SK-N-SH (cell line): ENCODE results near the gene SLC1A2. TPM values are rescaled to one million over a fixed set of nuclear protein-coding genes. Genes with fewer than 3 reads are reported as not detected.

Experiments used
- CTCF ChIA-PET: fragments of 300-600, 350-600 bp; formaldehyde crosslinking; extraction: SDS; loops from one replicate; lab custom pipeline; 2021; lab: Yijun Ruan, JAX
- POLR2A ChIA-PET: fragments of 350-600 bp; sonication (Branson Sonifier 250); formaldehyde crosslinking; extraction: SDS; loops from one replicate; lab custom pipeline; 2020; ENCODE audit warnings: antibody characterized with exemption, inconsistent platforms; lab: Yijun Ruan, JAX
- DNase-seq: peaks from one replicate; pipeline ENCODE4 v3.0.0; 2012
- H2AFZ ChIP-seq: fragments of 200-600 bp; sonication (generic); 2 replicates; pipeline ENCODE4 v1.8.1; 2016; ENCODE audit warnings: antibody characterized with exemption, mild to moderate bottlenecking, low read depth
- H3F3A ChIP-seq: fragments of 200-600 bp; sonication (generic); replicated peaks from 2 replicates; pipeline ENCODE3; 2016; ENCODE audit warnings: antibody characterized with exemption, mild to moderate bottlenecking; ENCODE audit not compliant: insufficient read depth
- H3K27ac ChIP-seq, 2 experiments: fragments of 200-500 bp in 1 of 2; fragments of 200-600 bp in 1 of 2; sonication (Bioruptor generic) in 1 of 2; sonication (generic), shearing (Covaris generic) in 1 of 2; 2 replicates each; pipeline versions ENCODE4 v1.5.1 to v1.6.1; 2014 to 2016; ENCODE audit warnings: low read depth in 2 of 2, inconsistent platforms in 1 of 2, low read length in 1 of 2, mild to moderate bottlenecking in 1 of 2, mixed read lengths in 1 of 2
- H3K27me3 ChIP-seq: fragments of 200-600 bp; sonication (generic), shearing (Covaris generic); 2 replicates; pipeline ENCODE4 v1.6.1; 2016; ENCODE audit warnings: mixed run types; ENCODE audit not compliant: insufficient read depth
- H3K36me3 ChIP-seq, 2 experiments: fragments of 200-500 bp in 1 of 2; fragments of 200-600 bp in 1 of 2; sonication (Bioruptor generic) in 1 of 2; sonication (generic) in 1 of 2; replicated peaks in 1 of 2; 2 replicates each; pipeline versions ENCODE3 to v1.5.1; 2014 to 2016; ENCODE audit warnings: low read length in 1 of 2, mild to moderate bottlenecking in 1 of 2; ENCODE audit not compliant: insufficient read depth in 2 of 2, control insufficient read depth in 1 of 2
- H3K4me1 ChIP-seq, 2 experiments: fragments of 200-500 bp in 1 of 2; fragments of 200-600 bp in 1 of 2; sonication (Bioruptor generic) in 1 of 2; sonication (generic), shearing (Covaris generic) in 1 of 2; 2 replicates each; pipeline versions ENCODE4 v1.5.1 to v1.6.1; 2014 to 2016; ENCODE audit warnings: low read depth in 1 of 2, low read length in 1 of 2, mixed run types in 1 of 2; ENCODE audit not compliant: insufficient read depth in 2 of 2, control insufficient read depth in 1 of 2
- H3K4me2 ChIP-seq: fragments of 200-600 bp; sonication (generic), shearing (Covaris generic); 2 replicates; pipeline ENCODE4 v1.6.1; 2017; ENCODE audit warnings: mixed run types
- H3K4me3 ChIP-seq, 2 experiments: fragments of 200-500 bp in 1 of 2; fragments of 200-600 bp in 1 of 2; sonication (Bioruptor generic) in 1 of 2; sonication (generic), shearing (Covaris generic) in 1 of 2; 2 replicates each; pipeline versions ENCODE4 v1.5.1 to v1.8.1; 2014 to 2016; ENCODE audit warnings: low read depth in 2 of 2, inconsistent platforms in 1 of 2, low read length in 1 of 2, mild to moderate bottlenecking in 1 of 2, mixed read lengths in 1 of 2, moderate library complexity in 1 of 2
- H3K79me2 ChIP-seq: fragments of 200-600 bp; sonication (generic); 2 replicates; pipeline ENCODE4 v1.8.1; 2017; ENCODE audit warnings: mild to moderate bottlenecking; ENCODE audit not compliant: insufficient read depth
- H3K9ac ChIP-seq: fragments of 200-600 bp; sonication (generic); 2 replicates; pipeline ENCODE4 v1.6.1; 2017; ENCODE audit warnings: mixed run types
- H3K9me2 ChIP-seq: fragments of 200-600 bp; sonication (generic); 2 replicates; pipeline ENCODE4 v1.6.1; 2017; ENCODE audit warnings: mixed run types
- H3K9me3 ChIP-seq: fragments of 200-600 bp; sonication (generic); 2 replicates; pipeline ENCODE4 v1.6.1; 2017; ENCODE audit warnings: mixed run types, mild to moderate bottlenecking, moderate library complexity
- H4K20me1 ChIP-seq: fragments of 200-600 bp; sonication (generic); 2 replicates; pipeline ENCODE4 v1.6.1; 2017; ENCODE audit warnings: mild to moderate bottlenecking, mixed run types; ENCODE audit not compliant: insufficient read depth
- CHD2 ChIP-seq: fragments of 150-350 bp; IDR thresholded peaks from 2 replicates; pipeline ENCODE4 v1.6.1; 2018; ENCODE audit warnings: low read length; ENCODE audit not compliant: partially characterized antibody
- FOSL2 ChIP-seq: IDR thresholded peaks from 2 replicates; pipeline ENCODE4 v1.4.0; 2012; ENCODE audit warnings: low read depth, mild to moderate bottlenecking, moderate library complexity, borderline replicate concordance
- FOXJ3 ChIP-seq: sonication (generic); formaldehyde crosslinking; IDR thresholded peaks from 2 replicates; pipeline ENCODE4 v1.5.1; 2020; ENCODE audit warnings: mild to moderate bottlenecking, missing genetic modification reagents
- FOXM1 ChIP-seq: IDR thresholded peaks from 2 replicates; pipeline ENCODE4 v1.4.0; 2012; ENCODE audit warnings: low read depth, mild to moderate bottlenecking
- GABPA ChIP-seq: IDR thresholded peaks from 2 replicates; pipeline ENCODE4 v1.4.0; 2012; ENCODE audit warnings: low read depth, mild to moderate bottlenecking
- NFIC ChIP-seq: IDR thresholded peaks from 2 replicates; pipeline ENCODE4 v1.4.0; 2012; ENCODE audit warnings: borderline replicate concordance
- POLR2AphosphoS5 ChIP-seq: IDR thresholded peaks from 2 replicates; pipeline ENCODE4 v1.6.1; 2012; ENCODE audit warnings: low read depth, low read length
- RFX5 ChIP-seq: IDR thresholded peaks from 2 replicates; pipeline ENCODE4 v1.6.1; 2012; ENCODE audit warnings: mild to moderate bottlenecking, improper control_type of control experiment, low read length
- SIN3A ChIP-seq: IDR thresholded peaks from 2 replicates; pipeline ENCODE4 v1.6.1; 2012; ENCODE audit warnings: low read depth, mild to moderate bottlenecking, low read length, moderate library complexity, borderline replicate concordance
- SMC3 ChIP-seq: IDR thresholded peaks from 2 replicates; pipeline ENCODE4 v1.6.1; 2012; ENCODE audit warnings: low read depth, low read length, improper control_type of control experiment
- TAF1 ChIP-seq: IDR thresholded peaks from 2 replicates; pipeline ENCODE4 v1.6.1; 2012; ENCODE audit warnings: low read depth, mild to moderate bottlenecking, low read length, moderate library complexity, borderline replicate concordance
- TEAD4 ChIP-seq: IDR thresholded peaks from 2 replicates; pipeline ENCODE4 v1.4.0; 2012; ENCODE audit warnings: mild to moderate bottlenecking, borderline replicate concordance; ENCODE audit not compliant: insufficient read depth
- YY1 ChIP-seq: IDR thresholded peaks from 2 replicates; pipeline ENCODE4 v1.4.0; 2012; ENCODE audit warnings: low read depth, mild to moderate bottlenecking
- WGBS: methylation state at CpG from one replicate; pipeline ENCODE4 v1.1.6; 2017; ENCODE audit warnings: low lambda C conversion rate; 5-methylcytosine and 5-hydroxymethylcytosine counted together
- polyA plus RNA-seq, 3 experiments: library from polyadenylated mRNA; depleted of rRNA; stranded (reverse); fragments of >200 nt; gene quantifications; 2 replicates each; pipeline ENCODE4 v1.2.3, GENCODE V29; 2012
- TF ChIP-seq, protein P1 (sequence below): IDR thresholded peaks from 2 replicates; pipeline ENCODE4; 2012
- TF ChIP-seq, protein P2 (sequence below): fragments of 200-600 bp; sonication (generic); IDR thresholded peaks from 2 replicates; pipeline ENCODE4 v1.6.1; 2017; ENCODE audit warnings: antibody characterized with exemption, mild to moderate bottlenecking, moderate library complexity
- TF ChIP-seq, protein P3 (sequence below): IDR thresholded peaks from 2 replicates; pipeline ENCODE4 v1.4.0; 2012; ENCODE audit warnings: low read depth, borderline replicate concordance

The SLC1A2 gene
- polyA plus RNA-seq, 1 of the 3 experiments (the other 2 are of a cell fraction) = under 0.01 TPM

DNA sequence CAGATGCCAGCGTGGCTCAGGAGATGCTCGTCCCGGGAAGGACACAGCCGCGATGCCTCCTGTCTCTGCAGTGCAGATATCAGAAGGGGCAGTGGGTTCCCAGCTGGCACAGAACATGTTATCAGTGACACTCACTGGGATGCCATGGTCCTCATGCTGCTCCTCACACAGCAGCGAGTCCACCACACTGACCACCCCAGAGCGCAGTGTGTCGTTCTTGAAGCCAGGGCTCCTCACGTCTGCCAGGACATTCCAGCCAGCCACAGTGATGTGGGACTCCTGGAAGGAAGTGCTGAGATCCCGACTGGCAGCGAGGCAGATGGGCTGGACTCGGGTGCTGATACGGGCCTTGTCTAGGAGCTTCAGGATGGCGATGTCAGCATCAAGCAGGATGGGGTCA is 13.1 kb upstream of the SLC1A2 start:
- Histone ChIP-seq H3K4me1 (no peaks in the 10 kb centered on the region), H3K27me3 (peaks cover 40% of the 10 kb centered on the region; the same call in 1 of the 2 replicates), H3K27ac (no peak overlapping the region)

DNA sequence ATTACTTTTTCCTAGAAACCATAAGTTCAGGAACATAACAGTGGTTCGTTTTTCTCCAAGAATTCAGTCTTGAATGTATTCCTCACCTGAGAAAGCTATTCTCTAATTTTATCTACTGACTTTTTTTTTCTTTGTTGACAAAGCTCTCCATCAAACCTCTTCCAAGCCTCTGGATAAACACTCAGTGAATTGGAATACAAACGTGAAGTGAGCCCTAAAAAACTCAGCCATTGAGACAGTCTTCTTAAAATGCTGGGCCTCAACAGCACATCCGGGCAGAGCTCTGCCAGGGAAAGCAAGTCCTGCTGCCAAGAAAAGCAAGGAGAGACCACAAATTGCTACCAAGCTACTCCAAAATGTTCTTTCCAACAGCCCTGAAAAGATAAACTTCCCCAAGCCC is 7.7 kb upstream of the SLC1A2 start:
- no peak overlapping the region for H2AFZ ChIP-seq
- POLR2A ChIA-PET = no interaction called here

More for the DNA sequence above, 13.1 kb upstream of the SLC1A2 start:
- Histone ChIP-seq H4K20me1 (no peaks in the 10 kb centered on the region; the same call in 1 of the 2 replicates), H3K36me3 (no peaks in the 10 kb centered on the region), H3K79me2 (no peaks in the 10 kb centered on the region), H3K4me3 (no peak overlapping the region), H2AFZ (no peak overlapping the region), H3K9me3 (no peaks in the 10 kb centered on the region), H3K9ac (no peak overlapping the region), H3F3A (no peaks in the 10 kb centered on the region), H3K9me2 (no peaks in the 10 kb centered on the region), H3K4me2 (no peak overlapping the region)
- POLR2A ChIA-PET = no interaction called here
- CTCF ChIA-PET = no interaction called here
- DNase-seq = no peak
- no peak for TF ChIP-seq RFX5
- TF ChIP-seq NFIC = no peak
- no peak for TF ChIP-seq SIN3A
- no peak for TF ChIP-seq TAF1
- TF ChIP-seq FOXM1 = no peak
- no peak for TF ChIP-seq TEAD4
- TF ChIP-seq FOSL2 = no peak
- TF ChIP-seq, protein P1, sequence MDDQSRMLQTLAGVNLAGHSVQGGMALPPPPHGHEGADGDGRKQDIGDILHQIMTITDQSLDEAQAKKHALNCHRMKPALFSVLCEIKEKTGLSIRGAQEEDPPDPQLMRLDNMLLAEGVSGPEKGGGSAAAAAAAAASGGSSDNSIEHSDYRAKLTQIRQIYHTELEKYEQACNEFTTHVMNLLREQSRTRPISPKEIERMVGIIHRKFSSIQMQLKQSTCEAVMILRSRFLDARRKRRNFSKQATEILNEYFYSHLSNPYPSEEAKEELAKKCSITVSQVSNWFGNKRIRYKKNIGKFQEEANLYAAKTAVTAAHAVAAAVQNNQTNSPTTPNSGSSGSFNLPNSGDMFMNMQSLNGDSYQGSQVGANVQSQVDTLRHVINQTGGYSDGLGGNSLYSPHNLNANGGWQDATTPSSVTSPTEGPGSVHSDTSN = no peak
- TF ChIP-seq, protein P2, sequence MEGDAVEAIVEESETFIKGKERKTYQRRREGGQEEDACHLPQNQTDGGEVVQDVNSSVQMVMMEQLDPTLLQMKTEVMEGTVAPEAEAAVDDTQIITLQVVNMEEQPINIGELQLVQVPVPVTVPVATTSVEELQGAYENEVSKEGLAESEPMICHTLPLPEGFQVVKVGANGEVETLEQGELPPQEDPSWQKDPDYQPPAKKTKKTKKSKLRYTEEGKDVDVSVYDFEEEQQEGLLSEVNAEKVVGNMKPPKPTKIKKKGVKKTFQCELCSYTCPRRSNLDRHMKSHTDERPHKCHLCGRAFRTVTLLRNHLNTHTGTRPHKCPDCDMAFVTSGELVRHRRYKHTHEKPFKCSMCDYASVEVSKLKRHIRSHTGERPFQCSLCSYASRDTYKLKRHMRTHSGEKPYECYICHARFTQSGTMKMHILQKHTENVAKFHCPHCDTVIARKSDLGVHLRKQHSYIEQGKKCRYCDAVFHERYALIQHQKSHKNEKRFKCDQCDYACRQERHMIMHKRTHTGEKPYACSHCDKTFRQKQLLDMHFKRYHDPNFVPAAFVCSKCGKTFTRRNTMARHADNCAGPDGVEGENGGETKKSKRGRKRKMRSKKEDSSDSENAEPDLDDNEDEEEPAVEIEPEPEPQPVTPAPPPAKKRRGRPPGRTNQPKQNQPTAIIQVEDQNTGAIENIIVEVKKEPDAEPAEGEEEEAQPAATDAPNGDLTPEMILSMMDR = no peak
- TF ChIP-seq, protein P3, sequence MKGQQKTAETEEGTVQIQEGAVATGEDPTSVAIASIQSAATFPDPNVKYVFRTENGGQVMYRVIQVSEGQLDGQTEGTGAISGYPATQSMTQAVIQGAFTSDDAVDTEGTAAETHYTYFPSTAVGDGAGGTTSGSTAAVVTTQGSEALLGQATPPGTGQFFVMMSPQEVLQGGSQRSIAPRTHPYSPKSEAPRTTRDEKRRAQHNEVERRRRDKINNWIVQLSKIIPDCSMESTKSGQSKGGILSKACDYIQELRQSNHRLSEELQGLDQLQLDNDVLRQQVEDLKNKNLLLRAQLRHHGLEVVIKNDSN = no peak
- no peak for TF ChIP-seq SMC3
- TF ChIP-seq YY1 = no peak
- no peak for TF ChIP-seq CHD2
- no peak for TF ChIP-seq FOXJ3 (CRISPR knock-in tag)
- TF ChIP-seq POLR2AphosphoS5 = no peak
- WGBS = 53% methylated on average over 9 of the region's 14 CpGs

More for the DNA sequence above, 7.7 kb upstream of the SLC1A2 start:
- TF ChIP-seq NFIC (peak; percentile 66), TAF1 (no peak), GABPA (no peak)
- peak overlapping the region; percentile 12; the same call in 1 of the 2 replicates for H3K4me2 ChIP-seq
- DNase-seq = no peak
- H3K9me3 ChIP-seq = no peaks in the 10 kb centered on the region
- peaks cover 57% of the 10 kb centered on the region for H3K27me3 ChIP-seq
- H3F3A ChIP-seq = peaks cover 9% of the 10 kb centered on the region
- no peaks in the 10 kb centered on the region for H3K9me2 ChIP-seq
- no peak overlapping the region for H3K4me3 ChIP-seq
- H3K36me3 ChIP-seq = no peaks in the 10 kb centered on the region
- no peaks in the 10 kb centered on the region; the same call in 1 of the 2 replicates for H4K20me1 ChIP-seq
- no peaks in the 10 kb centered on the region for H3K79me2 ChIP-seq
- CTCF ChIA-PET = interaction anchor here (0.7 to 1.1 kb wide), 4 partner anchors 15 to 61 kb away, joined by 3 to 6 read pairs (median 4); no protein-coding TSS in a partner anchor
- WGBS = 15% methylated on average over 3 of the region's 3 CpGs
- H3K27ac ChIP-seq = no peak overlapping the region
- no peak overlapping the region for H3K9ac ChIP-seq
- no peaks in the 10 kb centered on the region for H3K4me1 ChIP-seq
